ENCODE data around the gene TMEM74B.
"Not testable (repeated sequence)": the region's sequence is repeated elsewhere in the genome, so short reads cannot be mapped to it uniquely, and the experiment has no call there.

TMEM74B gene

DNA sequence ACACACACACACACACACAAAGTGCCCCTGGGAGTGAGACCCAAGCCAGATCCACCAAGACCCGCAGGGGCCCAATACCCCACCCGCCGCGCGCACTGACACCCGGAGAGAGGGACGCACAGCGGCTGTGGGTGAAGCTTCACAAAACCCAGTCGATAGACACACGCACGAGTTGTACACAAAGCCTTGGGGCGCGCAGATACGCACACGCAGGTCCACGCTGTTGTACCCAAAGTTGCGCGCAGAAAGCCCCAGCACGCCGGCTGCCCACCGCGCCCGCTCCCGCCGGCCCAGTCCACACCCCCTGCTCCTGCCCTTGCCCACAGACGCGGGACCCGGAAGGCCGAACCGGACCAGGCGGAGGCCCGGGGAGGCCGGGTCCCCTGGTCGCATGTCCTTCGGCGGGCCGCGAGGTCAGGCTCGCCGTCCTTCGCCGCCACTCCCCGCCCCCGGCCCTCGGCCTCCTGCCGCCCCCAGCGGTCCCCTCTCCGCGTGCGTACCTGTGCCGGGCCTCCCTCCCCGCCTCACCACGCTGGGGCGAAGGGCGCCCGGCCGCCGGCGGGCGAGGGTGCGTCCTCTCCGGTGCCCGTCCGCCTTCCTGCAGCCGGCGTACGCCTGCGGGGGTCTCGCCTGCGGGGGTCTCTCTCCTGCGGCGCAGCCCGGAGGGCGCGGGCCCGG is at the start of gene TMEM74B:
TMEM74B (minus strand) TSS at position 344 of the 678 bp plus-strand sequence. CDS start 1,180 bp downstream, outside the sequence.
- no peak for DNase-seq

DNA sequence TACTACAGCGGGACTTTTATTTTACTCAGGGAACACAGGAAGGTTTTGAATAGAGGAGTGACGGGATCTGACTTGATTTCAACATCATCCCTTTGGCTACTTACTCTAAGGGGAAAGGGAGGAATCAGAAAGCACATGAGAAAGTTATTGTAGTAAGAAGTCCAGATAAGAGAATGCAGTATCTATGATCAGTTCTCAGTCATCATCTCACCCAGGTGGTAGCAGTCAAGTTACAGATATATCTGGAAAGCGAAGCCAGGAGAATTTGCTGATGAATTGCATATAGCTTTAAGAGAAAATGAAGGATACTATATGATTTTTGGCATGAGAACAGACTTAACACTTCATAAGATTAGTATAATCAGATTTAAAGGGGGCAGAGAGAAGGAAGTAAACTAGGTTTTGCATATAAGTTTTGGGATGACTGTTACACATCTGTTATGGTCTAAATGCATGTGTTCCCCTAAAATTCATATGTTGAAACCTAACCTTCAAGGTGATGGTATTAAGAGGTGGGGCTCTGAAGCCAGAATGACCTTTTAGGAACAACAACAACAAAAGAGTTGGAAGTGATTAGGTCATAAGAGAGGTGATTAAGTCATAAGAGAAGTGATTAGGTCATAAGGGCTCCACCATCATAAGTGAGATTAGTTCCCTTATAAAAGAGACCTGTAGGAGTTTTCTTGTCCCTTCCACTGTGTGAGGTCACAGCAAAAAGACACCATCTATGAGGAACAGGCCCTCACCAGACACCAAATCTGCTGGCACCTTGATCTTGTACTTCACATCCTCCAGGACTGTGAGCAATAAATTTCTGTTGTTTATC is 47.7 kb upstream of the TMEM74B start:
- DNase-seq = no peak

DNA sequence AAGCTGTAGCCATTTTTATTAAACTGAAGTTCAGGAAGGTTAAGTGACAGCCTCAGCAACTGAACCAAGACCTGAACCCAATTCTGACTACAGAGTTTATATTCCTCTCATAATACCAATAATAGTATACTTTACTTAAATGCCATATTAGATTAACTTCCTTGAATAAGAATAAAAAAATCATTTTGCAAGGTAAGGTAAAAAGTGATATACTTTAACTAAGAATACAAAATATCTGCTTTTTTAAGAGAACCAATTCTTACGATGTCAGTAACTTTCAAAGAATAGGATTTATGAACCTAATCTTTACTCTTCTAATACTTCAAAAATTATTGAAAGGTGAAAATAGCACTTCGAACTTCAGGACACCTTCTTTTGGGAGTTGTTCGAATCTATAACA is 44.8 kb upstream of the TMEM74B start:
- DNase-seq = no peak

DNA sequence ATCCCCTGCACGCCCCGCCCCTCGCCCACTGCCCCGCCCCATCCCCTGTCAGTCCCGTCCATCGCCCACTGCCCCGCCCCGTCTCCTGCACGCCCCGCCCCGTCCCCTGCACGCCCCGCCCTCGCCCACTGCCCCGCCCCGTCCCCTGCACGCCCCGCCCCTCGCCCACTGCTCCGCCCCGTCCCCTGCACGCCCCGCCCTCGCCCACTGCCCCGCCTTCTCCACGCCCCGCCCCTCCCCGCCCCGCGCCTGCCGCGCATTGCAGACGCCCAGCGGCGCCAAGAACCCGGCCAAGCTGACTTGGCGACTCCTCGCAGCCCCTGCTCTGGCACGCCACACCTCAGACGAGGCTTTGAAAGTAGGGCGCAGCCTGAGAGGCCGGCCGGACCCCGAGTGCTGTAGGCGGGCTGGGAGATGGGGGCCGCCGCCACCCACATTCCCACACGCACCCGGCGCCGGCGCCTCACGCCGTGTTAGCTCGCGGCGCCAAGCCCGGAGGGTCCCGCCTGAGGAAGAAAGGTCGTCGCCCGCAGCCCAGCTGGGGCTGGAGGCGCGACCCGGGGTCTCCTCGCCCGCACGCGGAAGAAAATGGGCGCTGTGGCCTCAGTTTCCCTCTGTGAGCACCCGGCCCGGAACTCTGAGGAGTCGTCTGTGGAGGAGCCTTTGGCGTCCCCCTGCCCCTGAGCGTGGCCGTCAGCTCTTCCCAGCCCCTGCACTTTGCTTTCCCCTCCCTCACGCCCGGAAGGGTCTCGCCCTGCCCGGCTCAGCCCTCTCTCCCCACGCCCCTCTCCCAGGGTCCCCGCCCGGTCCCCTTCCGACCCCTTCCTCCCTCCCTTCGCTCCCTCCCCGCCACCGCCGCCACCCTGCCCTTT is 41.2 kb upstream of the TMEM74B start, which contains the start of gene RAD21L1:
RAD21L1 (plus strand) TSS at position 262 of the 872 bp plus-strand sequence. CDS start 2,410 bp downstream, outside the sequence.
- peak; percentile 36 for DNase-seq

DNA sequence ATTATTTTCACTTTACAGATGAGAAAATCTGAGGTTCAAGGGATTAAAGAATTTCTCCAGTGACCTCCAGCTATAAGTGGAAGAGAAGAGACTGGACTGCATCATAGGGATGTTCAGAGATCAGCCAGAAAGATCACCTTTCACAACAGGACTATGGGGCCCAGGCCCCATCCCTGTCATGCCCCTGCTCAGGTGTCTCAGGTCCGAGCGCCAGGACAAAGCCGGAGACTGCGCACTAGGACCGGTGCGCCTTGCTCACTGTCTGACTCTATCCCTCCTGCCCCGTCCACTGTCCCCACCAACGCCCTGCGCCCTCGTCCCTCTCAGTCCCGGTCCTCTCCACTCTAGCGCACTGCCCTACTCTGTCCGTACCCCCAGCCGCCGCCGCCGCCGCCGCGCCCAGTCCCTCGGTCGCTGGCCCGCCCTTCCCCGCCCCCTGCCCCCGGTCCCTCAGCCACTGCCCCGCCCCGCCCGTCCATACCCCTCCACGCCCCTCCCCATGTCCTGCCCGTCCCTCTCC is 40.5 kb upstream of the TMEM74B start:
- DNase-seq = no peak

DNA sequence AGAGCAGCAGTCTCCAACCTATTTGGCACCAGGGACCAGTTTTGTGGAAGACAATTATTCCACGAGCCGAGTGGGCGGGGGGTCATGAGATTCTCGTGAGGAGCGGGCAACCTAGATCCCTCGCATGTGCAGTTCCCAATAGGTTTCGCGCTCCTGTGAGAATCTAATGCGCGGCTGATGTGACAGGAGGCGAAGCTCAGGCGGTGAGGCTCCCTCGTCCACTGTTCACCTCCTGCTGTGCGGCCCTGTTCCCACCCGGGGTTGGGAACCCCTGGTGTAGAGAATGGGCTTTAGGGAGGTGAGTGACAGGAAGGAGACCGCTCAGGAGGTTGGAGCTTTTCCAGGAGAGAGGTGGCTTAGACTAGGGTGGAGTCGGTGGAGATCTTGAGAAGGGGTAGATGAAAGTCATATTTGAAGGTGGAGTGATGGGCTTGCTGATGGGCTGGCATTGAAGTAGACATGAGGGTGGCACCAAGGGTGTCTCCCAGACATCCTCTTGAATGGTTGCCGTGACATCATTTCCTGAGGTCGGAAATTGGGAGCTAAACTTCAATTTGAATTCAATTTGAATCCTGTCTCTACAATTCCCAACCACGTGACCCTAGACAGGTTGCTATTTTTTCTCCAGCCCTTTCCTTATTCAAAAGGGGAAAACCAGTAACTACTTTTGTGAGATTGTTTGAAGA is 39.6 kb upstream of the TMEM74B start:
- no peak for DNase-seq

DNA sequence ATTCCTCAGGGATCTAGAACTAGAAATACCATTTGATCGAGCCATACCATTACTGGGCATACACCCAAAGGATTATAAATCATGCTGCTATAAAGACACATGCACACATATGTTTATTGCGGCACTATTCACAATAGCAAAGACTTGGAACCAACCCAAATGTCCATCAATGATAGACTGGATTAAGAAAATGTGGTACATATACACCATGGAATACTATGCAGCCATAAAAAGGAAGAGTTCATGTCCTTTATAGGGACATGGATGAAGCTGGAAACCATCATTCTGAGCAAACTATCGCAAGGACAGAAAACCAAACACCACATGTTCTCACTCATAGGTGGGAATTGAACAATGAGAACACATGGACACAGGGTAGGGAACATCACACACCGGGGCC is 38.0 kb upstream of the TMEM74B start:
- not testable (repeated sequence) for DNase-seq

DNA sequence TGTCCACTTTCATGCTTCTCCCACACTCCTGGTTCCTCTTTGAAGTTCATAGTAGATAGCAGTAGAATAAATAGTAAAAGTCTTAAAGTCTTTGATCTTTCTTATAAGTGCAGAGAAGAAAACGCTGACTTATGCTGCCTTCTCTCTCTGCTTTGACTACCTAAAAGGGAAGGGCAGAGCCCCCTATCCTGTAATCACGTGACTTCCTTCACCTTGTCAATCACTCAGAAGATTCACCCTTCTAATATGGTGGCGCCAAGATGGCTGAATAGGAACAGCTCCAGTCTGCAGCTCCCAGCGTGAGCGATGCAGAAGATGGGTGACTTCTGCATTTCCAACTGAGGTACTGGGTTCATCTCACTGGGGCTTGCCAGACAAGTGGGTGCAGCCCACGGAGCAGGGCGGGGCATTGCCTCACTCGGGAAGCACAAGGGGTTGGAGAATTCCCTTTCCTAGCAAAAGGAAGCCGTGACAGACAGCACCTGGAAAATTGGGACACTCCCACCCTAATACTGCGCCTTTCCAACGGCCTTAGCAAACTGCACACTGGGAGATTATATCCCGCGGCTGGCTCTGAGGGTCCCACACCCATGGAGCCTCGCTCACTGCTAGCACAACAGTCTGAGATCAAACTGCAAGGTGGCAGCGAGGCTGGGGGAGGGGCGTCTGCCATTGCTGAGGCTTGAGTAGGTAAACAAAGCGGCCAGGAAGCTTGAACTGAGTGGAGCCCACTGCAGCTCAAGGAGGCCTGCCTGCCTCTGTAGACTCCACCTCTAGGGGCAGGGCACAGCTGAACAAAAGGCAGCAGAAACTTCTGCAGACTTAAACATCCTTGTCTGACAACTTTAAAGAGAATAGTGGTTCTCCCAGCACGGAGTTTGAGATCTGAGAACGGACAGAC is 32.0 kb upstream of the TMEM74B start:
- DNase-seq = not testable (repeated sequence)

DNA sequence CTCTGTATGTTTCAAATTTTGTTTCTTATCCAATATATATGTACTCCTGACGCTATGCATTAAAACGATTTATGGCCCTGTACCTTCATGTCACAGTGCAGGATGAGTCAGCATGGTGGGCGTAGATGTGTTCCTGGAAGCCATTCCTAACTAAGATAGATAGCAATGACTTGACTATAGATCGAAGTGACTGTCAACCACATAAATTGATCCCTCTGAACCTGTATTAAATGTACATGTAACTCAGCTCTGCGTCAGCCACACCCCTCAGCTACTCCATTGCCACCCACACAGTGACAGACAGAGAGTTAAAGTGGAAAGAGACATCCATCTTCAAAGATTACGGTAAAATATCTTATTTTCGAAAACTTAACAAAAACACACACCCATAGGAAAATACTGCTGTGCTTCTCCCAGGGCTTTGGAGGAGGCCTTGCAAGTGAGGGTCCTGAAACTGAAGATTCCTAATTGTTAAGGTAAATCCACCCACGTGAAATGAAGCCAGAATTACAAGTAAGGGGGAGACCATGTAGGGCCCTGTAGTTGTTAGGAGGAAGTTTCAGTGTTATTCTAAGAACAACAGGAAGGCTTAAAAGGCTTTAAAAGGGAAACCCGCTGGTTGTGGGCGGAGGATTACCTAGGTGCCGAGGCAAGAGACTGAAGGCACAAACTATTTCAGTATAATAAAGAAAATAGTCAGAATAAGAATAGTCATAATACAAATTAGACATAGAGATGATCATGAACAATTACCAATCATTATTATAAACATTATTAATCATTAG is 30.8 kb upstream of the TMEM74B start:
- no peak for DNase-seq

DNA sequence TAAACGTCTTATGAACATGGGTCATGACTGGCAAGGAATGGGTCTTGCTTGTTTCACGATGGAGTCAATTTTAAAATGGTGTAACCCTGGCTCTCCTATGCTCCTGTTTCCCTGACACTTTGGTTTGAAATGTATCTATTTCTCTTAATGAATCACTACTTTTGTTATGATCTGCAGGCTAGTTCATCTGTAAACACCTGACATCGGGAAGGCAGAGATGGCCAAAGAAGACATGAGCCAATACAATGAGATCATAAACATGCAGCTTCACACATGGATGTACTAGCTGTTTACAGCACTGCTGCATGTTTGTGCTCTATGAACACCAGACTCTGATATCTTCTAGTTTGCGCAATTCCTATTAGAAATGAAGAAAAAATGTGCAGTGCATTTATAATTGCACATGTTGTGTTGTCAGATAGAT is 30.1 kb upstream of the TMEM74B start:
- DNase-seq = no peak

DNA sequence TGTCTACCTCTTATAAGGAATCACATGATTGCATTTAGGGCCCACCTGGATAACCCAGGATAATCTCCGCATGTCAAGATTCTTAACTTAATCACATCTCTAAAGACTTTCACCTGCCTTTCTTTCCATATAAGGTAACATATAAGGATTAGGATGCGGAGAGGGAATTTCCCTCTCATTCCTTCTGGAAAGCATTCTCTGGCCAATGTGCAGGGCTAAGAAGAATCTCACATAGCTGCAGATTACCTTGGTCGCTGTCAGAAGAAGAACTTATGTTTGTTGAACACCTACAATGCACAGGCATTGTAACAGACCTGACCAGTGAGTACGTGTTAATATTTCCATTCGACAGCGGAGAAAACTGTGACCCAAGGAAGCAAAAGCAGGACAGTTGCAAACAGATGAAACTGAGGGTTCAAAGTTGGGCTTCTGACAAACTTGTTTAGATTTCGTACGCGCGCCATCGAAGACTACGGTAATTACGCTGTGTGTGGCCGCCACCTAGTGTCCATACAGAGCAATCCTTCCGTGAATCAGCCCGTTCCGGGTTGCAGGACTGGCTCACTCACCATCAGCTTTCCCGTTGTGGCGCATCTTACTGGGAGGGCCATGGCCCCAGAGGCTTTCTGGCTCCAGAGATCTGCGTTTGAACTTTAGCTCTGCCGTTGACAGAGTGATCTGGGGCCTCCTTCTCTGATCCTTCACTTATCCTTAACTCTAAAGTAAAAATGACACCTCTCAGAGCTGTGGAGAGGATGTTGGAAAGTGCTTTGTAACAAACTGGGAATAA is 28.0 kb upstream of the TMEM74B start:
- DNase-seq = peak; percentile 45

DNA sequence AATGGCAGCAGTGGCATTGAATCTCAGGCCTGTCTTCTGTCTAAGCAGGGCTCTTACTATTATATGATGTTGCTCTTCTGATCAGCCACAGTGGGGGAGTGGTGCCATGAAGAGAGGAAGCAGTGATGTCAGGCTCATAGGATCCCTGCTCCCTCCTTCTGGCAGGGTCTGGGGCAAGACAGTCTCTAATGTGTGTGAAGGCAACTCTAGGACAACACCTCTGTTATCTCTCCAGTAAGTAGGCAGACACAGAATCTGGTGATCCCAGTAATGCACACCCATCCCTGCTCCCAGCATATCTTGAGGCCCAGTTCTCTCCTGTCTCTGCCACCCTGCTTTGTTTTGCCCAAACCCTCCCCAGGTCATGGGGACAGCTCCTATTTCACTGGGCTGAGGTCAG is 27.2 kb upstream of the TMEM74B start:
- DNase-seq = no peak

DNA sequence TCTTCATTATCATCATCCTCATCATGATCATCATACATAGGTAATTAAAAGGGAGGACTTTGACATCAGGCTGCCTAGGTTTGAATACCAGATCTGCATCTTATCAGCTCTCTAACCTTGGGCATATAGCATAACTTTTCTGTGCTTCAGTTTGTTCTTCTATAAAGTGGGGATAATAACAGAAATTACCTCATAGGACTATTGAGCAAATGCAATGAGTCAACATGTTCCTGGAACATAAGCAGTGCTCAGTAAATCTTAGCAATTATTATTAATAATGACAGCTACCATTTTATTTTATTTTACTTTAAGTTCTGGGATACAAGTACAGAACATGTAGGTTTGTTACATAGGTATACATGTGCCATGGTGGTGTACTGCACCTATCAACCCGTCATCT is 25.7 kb upstream of the TMEM74B start:
- DNase-seq = no peak

DNA sequence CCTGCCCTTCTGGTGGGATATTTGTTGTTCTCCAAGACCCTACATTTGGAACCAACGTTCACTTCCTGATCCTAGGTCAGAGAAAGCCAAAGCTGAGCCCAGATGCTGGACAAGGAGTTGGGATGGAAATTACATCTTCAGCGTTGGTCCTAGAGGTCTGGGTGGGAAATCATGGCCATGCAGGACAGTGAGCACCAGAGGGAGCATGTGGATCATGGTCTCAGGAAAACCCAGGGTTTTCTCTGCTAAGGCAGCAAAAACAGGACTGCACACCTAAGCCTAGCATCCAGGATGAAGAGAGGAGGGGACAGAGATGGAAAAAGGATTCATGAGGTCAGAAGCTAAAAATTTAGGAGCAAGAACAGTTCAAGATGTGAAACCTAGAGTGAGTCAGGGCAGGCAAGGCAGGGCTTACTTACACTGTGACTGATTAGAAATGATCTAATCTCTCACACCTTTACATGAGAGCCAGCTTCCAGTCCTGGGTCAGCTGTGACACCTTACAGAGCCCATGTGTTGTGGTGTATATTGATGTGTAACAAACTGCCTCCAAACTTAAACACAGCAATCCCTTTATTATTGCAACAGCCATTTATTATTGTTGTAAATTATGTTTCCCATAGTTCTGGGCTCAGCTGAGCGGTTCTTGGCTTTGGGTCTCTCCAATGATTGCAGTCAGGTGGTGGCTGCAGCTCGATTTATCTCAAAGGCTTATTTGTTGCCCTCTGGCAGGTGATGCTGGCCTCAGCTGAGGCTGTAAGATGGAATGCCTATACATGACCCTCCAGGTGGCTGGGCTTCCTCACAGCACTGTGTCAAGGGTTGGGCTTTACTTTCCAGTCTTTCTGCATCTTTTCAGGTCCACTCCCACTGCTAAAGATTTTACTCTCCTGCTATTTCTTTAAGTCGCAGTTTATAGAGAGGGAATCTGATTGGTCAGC is 24.9 kb upstream of the TMEM74B start:
- DNase-seq = no peak

DNA sequence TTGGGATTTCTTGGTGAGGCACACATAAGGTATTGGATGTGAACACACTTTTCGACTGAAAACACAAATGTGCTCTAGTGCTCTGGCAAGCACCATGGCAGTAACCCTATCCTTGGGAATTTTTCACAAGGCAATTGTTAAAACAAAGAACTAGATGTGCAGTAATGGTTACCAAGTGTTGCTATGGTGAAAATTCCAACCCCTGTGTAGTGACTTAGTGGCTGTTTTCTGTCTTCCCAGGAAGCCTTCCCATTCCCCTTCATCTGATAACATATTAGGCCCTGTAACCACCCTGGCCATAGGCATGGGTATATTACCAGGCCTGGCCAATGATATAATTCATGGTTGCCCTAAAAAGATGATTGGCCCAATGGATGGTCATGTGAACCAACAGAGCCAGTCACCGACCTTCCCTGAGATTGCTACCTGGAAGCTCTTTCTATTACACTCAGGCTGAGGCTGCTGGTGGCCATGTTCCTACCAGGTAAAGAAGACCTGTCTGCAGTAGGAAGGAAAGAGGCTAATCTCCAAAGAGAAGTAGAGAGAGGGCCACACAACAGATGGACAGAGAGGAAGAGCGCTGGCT is 22.6 kb upstream of the TMEM74B start:
- DNase-seq = no peak

DNA sequence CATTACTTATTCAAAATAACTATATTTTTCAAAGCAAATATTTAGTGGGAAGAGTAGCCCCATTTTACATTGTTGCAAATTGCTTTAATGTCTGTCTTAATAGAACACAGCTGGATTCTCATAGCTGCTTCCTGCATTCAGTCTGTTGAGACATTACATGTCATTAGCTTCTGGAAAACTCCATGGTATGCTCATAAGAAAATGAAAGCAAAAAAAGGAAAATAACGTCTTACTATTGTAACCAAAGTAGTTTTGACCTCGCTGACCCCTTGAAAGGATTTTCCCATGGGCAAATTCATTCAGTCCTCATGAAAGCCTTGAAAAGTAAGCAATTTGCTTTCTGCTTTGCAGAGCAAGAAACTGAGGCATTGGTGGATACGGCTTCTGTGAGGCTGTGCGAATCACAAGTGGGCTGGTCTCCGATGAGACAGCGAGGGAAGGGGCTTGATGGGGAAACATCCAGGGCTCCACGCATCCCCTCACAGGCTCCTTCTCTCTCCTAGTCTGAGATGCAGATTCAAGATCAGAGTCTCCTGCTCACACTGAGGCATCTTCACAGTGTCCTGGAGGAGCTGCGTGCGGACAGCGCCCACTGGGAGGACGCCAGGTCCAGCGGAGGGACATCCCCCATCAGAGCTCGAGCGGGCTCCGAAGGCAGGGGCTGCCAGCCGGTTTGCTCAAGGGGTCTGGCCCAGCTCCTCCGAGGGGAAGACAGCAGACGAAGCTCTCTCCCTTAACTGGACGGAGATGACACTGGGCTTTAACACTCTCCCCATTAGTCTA is 21.8 kb upstream of the TMEM74B start:
- no peak for DNase-seq

DNA sequence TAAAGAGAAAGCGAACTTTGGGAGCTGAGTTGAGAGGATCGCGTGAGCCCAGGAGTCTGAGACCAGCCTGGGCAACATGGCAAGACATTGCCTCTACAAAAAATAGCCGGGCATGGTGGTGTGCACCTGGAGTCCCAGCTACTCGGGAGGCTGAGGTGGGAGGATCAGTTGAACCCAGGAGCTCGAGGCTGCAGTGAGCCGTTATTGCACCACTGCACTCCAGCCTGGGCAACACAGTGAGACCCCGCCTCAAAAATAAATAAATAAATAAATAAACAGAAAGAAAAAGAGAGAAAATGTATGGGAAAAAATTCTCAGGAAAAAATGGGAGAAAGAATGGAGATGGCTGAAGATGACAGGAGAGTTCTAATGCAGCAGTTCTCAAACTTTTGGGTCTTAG is 21.0 kb upstream of the TMEM74B start:
- no peak for DNase-seq
